GM18907 (cell line): ENCODE results near the gene DEUP1.

Experiments
- ATAC-seq: cut with Tn5 transposase; IDR thresholded peaks from one replicate; pipeline ENCODE4 v1.9.1; 2021; ENCODE audit warnings: mild to moderate bottlenecking, moderate library complexity; ENCODE audit not compliant: unreplicated experiment

Gene DEUP1

DNA sequence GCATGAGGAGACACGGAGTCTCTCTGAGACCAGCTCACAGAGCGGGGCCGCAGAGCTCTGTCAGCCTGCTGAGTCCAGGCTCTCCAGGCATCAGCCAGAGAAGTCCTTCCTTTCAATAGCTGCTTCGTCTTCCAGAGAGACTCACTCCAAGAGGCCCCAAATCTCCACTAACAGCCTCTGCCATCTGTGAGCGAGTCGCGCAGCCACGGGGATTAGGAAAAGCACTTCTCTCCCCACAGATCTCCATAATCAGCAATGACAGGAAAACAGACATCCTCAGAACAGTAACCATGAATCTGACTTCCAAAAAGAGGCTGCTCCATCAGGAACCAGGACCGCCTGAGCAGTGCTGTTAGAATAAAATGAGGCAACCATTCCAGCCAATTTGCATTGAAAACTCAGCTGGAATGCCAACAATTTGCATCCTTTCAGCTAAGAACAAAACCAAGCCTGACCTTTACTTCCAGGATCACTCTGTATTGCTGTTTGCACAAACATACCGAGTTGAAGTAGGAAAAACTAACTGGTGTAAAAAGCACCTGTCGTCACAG lies 147.2 kb downstream of the DEUP1 start:
- no peak for ATAC-seq

GRCh38 chr11:93478841-93479240 lies 148.3 kb downstream of the DEUP1 start:
- ATAC-seq = no peak

DNA sequence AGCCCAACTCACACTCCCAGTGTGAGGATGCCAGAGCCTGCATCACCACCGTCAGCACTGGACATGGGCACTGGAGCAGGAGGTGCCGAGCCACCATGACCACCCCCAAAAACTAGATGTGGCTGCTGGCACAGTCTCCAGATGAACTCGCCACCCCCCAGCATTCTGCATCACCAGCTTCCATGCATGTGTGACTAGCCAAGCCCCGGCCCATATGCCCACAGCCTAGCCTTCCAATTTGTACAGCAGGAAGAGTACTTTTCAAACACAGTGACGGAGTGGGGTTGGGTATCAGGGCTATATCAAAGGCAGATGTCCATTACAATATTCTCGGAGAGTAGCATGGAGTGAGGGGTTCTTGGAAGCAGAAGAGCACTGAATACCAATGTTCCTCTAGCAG lies 149.7 kb downstream of the DEUP1 start:
- no peak for ATAC-seq

GRCh38 chr11:93480756-93481155 lies 150.2 kb downstream of the DEUP1 start:
- no peak for ATAC-seq

- no peak for ATAC-seq
Observed at GRCh38 chr11:93481279-93481678, 150.7 kb downstream of the DEUP1 start.

DNA sequence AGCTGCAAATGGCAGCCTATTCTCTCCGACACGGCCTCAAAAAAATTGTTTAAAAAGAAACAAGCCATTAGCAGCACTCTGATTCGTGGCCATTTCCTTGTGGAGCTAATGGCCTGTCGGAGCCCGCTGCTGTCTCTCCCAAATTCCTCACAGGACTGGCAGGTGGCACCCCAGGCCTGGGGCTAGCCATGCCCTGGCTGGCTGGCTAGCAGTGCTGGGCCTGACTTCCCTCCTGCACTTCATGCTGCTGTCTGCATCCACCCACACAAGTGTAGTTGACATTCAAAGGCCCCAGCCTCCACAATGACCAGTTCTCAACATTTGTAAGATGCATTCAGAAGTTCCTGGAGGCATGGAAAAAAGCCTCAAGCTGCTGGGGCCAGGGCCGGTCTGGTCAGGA lies 151.2 kb downstream of the DEUP1 start:
- no peak for ATAC-seq

GRCh38 chr11:93482556-93482955 lies 152.0 kb downstream of the DEUP1 start:
- no peak for ATAC-seq

DNA sequence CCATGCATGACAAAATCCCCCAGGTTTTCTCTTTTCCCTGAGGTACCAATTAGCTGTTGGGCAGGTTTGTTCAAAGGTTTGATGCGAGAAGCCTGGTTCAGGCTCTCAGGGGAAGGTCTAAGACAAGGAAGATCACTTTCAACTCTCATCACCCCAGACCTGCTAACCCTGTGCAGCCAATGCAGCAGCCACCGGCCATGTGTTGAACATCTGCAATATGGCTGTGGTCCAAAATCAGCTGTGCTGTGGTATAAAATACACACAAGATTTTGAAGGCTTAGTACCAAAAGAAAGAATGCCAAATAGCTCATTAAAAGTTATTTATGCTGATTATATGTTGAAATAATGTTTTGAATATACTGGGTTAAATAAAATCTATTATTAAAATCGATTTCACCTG lies 154.2 kb downstream of the DEUP1 start:
- ATAC-seq = no peak

GRCh38 chr11:93485983-93486382 lies 155.4 kb downstream of the DEUP1 start:
- ATAC-seq = no peak

DNA sequence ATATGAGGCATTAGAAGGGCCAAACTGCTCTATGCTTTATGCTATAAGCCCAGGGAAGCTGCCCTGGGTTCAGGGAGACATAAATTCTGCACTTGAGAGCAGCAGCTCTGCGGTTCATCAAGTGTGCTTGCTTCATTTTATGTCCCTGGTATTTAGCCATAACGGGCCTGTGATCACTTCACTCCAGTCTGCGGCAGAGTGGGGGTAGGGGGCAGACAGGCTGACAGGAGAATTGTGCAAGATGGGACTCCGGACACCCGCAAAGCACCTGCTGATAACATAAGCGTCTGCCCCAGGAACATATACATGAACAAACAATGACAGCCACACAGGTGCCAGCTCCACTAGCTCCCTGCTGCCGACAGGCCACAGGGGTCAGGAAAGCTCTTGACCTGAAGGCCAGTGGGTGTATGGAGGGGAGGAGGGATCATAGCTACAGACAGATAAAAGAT lies 156.5 kb downstream of the DEUP1 start:
- no peak for ATAC-seq
